COR-L47 (cell line): ENCODE results near the gene CHST14.
"Not testable (repeated sequence)": the region's sequence is repeated elsewhere in the genome, so short reads cannot be mapped to it uniquely, and the experiment has no call there.

Source experiments
- DNase-seq: peaks from one replicate; lab custom pipeline; 2025; lab: John Stamatoyannopoulos, UW

CHST14 gene

GRCh38 chr15:40440743-40441564 is 29.8 kb upstream of the CHST14 start, which contains the start of gene BAHD1:
Gene BAHD1 (plus strand): TSS chr15:40440953. CDS start chr15:40458465, 17,512 bp downstream.
- DNase-seq: peak; percentile 96

GRCh38 chr15:40441565-40442531 is 28.9 kb upstream of the CHST14 start:
- DNase-seq: no peak

GRCh38 chr15:40443255-40443654 is 27.5 kb upstream of the CHST14 start:
- DNase-seq: no peak

GRCh38 chr15:40443846-40444245 is 26.9 kb upstream of the CHST14 start:
- no peak for DNase-seq

DNA sequence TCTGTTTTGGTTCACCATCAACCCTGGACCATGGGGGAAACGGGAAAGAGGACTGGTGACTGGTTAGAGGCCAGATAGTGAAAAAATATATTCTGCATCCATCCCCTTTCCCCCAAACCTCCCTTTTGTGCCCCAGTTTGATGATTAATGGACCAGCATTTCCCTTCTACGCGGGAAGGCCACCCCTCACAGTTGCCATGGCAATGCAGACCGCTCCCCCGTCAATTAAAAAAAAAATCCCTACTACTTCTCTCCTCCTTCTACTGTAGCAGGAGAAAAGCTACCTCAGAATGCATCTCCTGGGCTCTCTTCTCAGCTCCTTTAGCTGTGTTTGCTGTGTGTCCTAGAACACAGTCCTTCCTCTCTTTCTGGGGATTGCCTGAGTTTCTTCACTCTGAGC is 26.0 kb upstream of the CHST14 start:
- DNase-seq: no peak

GRCh38 chr15:40445421-40445922 is 25.3 kb upstream of the CHST14 start:
- DNase-seq: no peak

DNA sequence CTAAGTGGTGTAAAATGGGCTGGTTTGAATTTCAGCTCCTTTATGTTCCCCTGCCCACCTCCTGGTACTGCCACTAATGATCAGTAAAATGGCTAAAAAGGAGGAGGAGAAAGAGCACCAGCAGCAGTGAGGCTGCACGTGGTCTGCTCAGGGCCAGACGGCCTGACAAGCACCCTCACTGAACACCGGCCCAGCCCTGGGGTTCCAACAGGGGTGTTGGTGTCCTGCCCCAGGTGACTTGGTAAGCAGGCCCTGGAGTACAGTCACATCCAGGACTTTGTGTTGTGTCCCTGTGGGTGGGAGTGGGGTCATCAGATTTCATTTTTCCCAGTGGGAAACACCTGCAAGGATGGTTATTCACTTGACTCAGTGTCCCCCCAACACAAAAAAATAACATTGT is 24.6 kb upstream of the CHST14 start:
- DNase-seq: no peak

- DNase-seq: no peak
These were observed 22.4 kb upstream of the CHST14 start for GRCh38 chr15:40448354-40448753.

GRCh38 chr15:40449275-40449674 is 21.5 kb upstream of the CHST14 start:
- DNase-seq: no peak

DNA sequence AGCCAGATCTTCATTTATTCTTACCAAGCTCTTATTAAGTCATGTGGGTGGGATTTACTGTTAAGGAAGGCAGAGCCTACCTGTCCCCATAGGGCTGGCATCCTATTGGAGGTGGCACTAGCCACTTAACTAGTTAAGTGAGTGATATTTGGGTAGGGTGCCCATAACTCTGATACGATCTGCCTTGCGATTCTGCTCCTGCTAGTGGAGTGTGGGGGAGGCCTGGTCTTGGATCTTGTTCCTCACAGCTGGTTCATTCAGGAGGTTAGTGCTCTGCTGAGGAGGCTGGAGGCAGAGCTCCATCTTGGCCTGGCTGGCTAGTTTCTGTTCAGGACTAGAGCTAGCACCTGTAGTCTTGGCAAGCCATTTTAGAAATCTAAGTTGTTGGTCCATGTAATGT is 20.7 kb upstream of the CHST14 start:
- DNase-seq: no peak

- DNase-seq: no peak
These were observed 19.1 kb upstream of the CHST14 start for GRCh38 chr15:40451527-40452158.

- no peak for DNase-seq
These were observed 18.3 kb upstream of the CHST14 start for GRCh38 chr15:40452296-40453090.

DNA sequence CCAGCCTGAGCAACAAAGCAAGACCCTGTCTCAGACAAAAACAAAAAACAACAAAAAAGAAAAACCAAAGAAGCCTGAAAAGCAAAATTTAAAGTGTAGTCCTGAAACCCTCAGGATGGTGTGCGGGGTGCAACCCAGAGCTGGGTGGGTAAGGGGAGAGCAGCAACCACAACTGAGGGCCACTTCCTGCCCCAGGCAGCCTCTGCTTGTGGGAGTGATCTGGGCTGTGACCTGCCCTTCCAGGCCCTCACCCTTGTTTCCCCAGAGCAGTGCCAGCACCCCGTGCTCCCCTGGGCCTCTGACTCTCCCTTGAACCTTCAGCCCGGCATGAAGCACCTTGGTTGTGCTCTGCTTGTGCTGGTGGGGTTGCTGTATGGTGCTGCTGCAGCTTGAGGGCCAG is 16.8 kb upstream of the CHST14 start:
- not testable (repeated sequence) for DNase-seq

DNA sequence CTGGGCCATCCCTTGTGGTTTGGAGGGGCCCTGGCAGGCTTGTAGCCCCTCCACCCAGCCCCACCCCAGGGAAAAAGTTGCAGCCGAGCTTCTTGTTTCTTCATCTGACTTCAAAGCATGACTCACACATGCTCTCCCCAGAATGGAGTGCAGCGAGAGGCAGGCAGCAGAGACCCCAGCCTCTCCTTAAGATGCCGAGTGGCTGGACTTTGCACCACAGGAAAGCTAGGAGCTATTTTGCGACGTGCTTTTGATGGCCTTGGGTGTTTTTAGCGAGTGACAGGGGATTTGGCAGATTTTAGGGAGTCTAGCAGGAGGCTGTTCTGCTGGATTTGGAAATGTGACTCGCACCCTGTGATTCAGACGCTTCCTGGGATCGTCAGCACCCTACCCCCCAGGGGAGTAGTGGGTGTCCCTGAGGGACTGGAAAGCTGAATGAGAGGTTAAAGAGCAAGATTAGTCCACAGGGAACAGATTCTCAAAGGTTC is 15.8 kb upstream of the CHST14 start:
- DNase-seq: no peak

DNA sequence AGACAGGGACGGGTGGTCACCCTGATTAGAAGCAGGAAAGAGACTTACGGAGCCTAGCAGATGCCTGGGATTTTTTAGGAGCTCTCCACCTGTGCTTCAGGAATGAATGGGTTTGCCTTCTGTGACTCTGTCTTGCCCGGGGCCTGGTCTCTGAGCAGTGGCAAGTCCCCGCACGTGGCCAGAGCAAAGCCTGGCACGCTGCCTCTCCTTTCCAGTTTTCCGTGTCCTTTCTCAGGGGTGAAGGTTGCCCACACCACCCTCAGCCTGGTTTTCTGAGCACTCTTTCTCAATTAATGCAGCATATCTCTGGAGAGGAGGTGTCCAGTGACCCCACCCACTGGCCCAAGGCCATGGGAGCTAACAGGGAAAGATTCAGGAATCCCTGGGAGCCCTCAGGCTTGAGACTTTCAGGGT is 14.5 kb upstream of the CHST14 start:
- no peak for DNase-seq

DNA sequence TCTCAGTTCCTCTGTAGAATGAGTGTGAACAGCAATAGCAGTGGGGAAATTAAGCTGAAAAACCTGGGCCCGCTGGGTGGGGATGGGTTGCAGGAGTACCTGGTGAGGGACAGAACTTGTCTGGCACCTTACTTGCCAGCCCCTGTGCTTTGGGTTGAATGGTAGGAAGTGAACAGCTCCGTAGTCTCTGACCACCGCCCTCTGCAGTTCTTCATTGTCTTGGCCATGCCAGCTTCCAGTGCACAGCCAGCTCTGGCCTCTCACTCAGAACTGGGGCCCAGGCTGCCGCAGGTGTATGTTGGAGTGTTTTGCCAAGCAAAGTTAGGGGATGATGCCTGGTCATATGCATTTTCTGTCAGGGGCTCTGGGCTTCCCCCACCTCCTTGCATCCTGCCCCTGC is 14.0 kb upstream of the CHST14 start:
- DNase-seq: no peak

DNA sequence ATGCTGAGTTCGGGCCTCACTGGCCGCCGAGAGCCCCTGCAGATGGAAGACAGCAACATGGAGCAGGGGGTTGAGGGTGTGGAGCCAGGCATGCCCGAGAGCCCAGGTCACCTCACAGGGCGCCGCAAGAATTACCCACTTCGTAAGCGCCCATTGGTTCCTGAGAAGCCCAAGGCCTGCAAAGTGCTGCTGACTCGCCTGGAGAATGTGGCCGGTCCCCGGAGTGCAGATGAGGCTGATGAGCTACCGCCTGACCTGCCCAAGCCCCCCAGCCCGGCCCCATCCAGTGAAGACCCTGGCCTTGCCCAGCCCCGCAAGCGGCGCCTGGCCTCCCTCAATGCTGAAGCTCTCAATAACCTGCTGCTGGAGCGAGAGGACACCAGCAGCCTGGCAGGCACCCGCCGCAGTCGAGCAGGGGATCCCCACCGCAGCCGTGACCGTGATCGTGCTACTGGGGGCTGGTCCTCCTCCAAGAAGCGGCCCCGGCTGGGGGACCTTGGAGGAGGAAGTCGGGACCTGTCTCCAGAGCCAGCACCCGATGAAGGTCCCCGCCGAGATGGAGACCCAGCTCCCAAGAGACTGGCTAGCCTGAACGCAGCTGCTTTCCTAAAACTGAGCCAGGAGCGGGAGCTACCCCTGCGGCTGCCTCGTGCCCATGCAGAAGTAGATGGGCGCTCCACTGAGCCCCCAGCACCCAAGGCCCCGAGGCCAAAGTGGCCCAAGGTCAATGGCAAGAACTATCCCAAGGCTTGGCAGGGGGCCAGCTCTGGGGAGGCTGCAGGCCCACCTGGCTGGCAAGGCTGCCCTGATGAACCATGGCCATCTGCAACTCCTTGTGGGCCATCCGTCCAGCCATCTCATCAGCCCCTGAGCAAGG is 12.1 kb upstream of the CHST14 start:
- DNase-seq: no peak

GRCh38 chr15:40459391-40460015 is 11.3 kb upstream of the CHST14 start:
- DNase-seq: no peak

- DNase-seq: no peak
These were observed 10.4 kb upstream of the CHST14 start for GRCh38 chr15:40460404-40460803.

- DNase-seq: no peak
These were observed 8.8 kb upstream of the CHST14 start for GRCh38 chr15:40461958-40462357.
